Measurements from ENCODE around the gene PIWIL4.

The PIWIL4 gene

DNA sequence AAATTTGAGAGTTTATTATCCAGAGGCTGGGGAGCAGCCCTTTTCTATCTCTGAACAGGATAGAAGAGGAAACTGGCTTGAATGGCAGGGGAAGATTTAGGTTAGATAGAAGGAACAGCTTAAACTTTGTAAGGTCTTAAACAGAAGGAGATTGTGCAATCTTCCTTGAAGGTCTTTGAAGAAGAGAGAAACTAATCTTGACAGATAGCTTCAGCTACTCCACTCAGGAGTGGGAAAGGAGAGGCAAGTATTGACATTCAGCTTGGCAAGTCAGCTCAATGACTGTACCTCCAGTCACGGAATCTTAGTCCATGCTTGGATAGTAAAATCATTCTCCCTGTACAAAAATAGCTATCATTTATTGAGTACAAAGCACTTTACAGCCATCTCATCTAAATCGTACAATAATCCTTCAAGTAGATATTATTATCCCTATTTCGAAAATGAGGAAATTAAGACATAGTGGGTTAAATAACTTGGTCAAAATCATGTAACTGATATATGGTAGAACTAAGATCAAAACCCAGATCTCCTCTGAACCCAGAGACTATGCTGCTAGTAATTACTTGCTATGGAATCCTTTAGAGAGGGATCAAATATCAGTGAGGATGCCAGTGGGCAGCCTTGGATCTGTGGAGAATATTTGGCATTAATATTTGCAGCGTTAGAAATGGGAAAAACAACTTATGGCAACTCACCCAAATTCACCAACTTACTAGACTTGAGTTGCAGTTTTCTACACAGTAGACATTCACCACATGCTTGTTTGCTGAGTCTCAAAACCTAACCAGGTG is 40.3 kb upstream of the PIWIL4 start:
- no peak for DNase-seq (ENCODE audit: low read depth)
- no peak for TF ChIP-seq CTCF (IDR thresholded peaks at IDR 0.05; ENCODE audit: low read length, missing control alignments)
- no peak overlapping the region for H3K4me3 ChIP-seq (replicated peaks; ENCODE audit: low read depth, low read length)

- DNase-seq (ENCODE audit: low read depth), result peak; percentile 39
- TF ChIP-seq CTCF (IDR thresholded peaks at IDR 0.05; ENCODE audit: low read length, missing control alignments), result no peak
- H3K4me3 ChIP-seq (replicated peaks; ENCODE audit: low read depth, low read length), result no peak overlapping the region
Measured at GRCh38 chr11:94528551-94528950, 38.6 kb upstream of the PIWIL4 start.

DNA sequence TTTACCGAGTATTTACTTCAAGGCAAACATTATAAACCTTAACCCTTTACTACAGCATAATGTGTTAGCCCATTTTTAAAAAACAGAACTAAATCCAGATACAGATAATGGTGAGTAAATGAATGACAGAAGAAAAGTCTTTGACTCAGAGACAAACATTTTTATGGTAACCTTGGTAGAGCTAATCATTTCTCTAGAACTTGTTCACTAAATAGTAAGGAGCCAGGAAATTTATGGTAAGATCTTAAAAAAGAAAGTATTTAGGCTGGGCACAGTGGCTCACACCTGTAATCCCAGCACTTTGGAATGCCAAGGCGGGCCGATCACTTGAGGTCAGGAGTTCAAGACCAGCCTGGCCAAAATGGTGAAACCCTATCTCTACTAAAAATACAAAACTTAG is 35.0 kb upstream of the PIWIL4 start:
- TF ChIP-seq CTCF (IDR thresholded peaks at IDR 0.05; ENCODE audit: low read length, missing control alignments), result no peak
- H3K4me3 ChIP-seq (replicated peaks; ENCODE audit: low read depth, low read length), result no peak overlapping the region

GRCh38 chr11:94533206-94533605 is 34.0 kb upstream of the PIWIL4 start:
- no peak for TF ChIP-seq CTCF (IDR thresholded peaks at IDR 0.05; ENCODE audit: low read length, missing control alignments)
- H3K4me3 ChIP-seq (replicated peaks; ENCODE audit: low read depth, low read length), result no peak overlapping the region
- no peak for DNase-seq (ENCODE audit: low read depth)

More for the DNA sequence above, 35.0 kb upstream of the PIWIL4 start:
- DNase-seq (ENCODE audit: low read depth), result no peak

DNA sequence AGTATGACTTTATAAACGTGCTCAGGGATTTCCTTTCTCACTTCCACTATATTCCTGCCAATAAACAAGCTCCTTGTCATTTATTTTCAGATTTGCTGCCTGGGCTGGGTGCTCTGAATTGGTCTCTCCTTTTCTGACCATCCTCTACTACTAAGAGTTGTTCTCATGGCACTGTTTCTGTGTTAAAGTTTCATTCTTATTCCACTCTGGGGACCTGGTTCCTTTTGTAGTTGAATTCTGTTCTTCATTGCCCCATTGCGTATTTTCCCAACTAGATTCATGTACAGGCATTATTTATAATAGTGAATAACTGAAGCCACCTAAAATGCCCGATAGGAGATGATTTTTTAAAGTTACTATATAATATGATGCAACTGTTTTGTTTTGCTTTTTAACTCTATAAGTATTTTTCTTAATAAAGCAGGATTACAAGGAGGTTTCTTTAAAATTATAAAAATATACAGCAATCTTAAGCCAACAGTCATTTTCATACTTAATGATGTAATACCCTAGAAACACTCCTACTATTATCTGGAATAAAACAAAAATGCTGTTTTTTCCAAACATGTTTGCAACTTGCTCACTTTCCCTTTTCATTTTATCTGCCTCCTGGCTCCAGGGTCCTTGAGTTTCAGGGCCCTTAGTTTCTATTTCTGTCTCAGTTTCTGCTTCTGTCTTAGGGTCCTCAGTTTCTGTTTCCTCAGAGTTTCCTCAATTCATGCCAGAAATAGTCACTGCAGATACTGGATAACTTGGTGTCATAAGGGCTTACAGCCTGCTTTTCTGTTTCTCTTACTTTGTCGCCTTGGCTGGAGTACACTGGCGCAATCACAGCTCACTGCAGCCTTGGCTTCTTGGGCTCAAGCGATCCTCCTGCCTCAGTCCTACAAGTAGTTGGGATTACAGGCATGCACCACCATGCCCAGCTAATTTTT is 33.2 kb upstream of the PIWIL4 start:
- no peak for DNase-seq (ENCODE audit: low read depth)
- H3K4me3 ChIP-seq (replicated peaks; ENCODE audit: low read depth, low read length), result no peak overlapping the region
- TF ChIP-seq CTCF (IDR thresholded peaks at IDR 0.05; ENCODE audit: low read length, missing control alignments), result no peak

DNA sequence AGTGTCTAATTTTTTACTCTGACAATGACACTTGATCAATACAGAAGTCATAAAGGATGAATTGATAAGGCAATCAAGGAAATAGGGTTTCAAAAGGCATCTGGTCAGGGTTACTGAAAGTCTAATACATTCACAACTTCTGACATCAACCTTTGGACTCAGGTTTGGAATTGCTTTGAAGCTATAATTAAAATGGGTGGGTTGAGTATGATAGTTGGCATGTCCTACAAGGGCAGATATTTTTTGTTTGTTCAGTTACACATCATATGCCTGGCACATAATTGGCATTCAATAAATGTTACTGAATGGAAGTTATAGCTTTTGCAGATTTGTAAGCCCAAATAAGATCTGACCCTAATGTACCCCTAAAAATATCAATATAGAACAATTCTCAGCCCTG is 30.8 kb upstream of the PIWIL4 start:
- no peak overlapping the region for H3K4me3 ChIP-seq (replicated peaks; ENCODE audit: low read depth, low read length)
- DNase-seq (ENCODE audit: low read depth), result no peak
- no peak for TF ChIP-seq CTCF (IDR thresholded peaks at IDR 0.05; ENCODE audit: low read length, missing control alignments)

Measured in fibroblast of pulmonary artery (primary cell).